ENCODE measurements around the gene VPS4B.

Gene VPS4B

GRCh38 chr18:63405986-63406385 lies 16.3 kb downstream of the VPS4B start:
- H3K27ac Mint-ChIP-seq: no peak overlapping the region

GRCh38 chr18:63402246-63403162 lies 19.8 kb downstream of the VPS4B start:
- H3K4me1 Mint-ChIP-seq (ENCODE audit: low read depth): peaks cover 7% of the 10 kb centered on the region
- no peaks in the 10 kb centered on the region for H3K9me3 Mint-ChIP-seq
- no peaks in the 10 kb centered on the region for H3K27me3 Mint-ChIP-seq
- peaks cover 69% of the 10 kb centered on the region for H3K36me3 Mint-ChIP-seq (ENCODE audit: low read depth)
- H3K4me3 Mint-ChIP-seq: no peak overlapping the region
- H3K27ac Mint-ChIP-seq: peak overlapping the region; percentile 54

More at GRCh38 chr18:63405986-63406385, 16.3 kb downstream of the VPS4B start:
- Mint-ChIP-seq H3K27me3 (no peaks in the 10 kb centered on the region), H3K9me3 (no peaks in the 10 kb centered on the region), H3K36me3 (ENCODE audit: low read depth) (peaks cover 71% of the 10 kb centered on the region), H3K4me1 (ENCODE audit: low read depth) (peaks cover 24% of the 10 kb centered on the region), H3K4me3 (no peak overlapping the region)

GRCh38 chr18:63399300-63399699 lies 23.0 kb downstream of the VPS4B start:
- H3K27ac Mint-ChIP-seq: no peak overlapping the region
- H3K4me3 Mint-ChIP-seq: no peak overlapping the region
- H3K9me3 Mint-ChIP-seq: no peaks in the 10 kb centered on the region
- no peaks in the 10 kb centered on the region for H3K27me3 Mint-ChIP-seq
- H3K4me1 Mint-ChIP-seq (ENCODE audit: low read depth): peaks cover 7% of the 10 kb centered on the region
- peaks cover 66% of the 10 kb centered on the region for H3K36me3 Mint-ChIP-seq (ENCODE audit: low read depth)

DNA sequence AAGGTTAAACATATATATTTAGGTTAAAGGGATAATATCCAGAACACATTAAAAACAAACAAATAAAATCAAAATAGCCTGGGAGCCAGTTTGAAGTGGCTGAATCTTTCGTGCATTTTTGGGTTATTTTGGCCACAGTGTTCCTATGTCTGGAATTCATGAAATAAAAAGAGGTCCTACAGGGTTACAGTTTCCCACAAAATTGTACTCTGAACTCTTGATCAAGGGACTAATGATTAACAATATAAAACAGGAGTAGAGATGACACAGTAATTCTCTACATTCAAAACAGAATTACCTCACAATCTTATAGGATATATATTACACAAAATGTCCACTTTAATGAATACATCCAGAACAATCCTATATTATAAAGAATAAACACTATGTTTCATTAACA lies 24.9 kb downstream of the VPS4B start:
- H3K27me3 Mint-ChIP-seq: no peaks in the 10 kb centered on the region
- H3K9me3 Mint-ChIP-seq: no peaks in the 10 kb centered on the region
- no peak overlapping the region for H3K4me3 Mint-ChIP-seq
- no peak overlapping the region for H3K27ac Mint-ChIP-seq
- peaks cover 55% of the 10 kb centered on the region for H3K36me3 Mint-ChIP-seq (ENCODE audit: low read depth)
- peaks cover 7% of the 10 kb centered on the region for H3K4me1 Mint-ChIP-seq (ENCODE audit: low read depth)

GRCh38 chr18:63395503-63395902 lies 26.8 kb downstream of the VPS4B start:
- Mint-ChIP-seq H3K36me3 (ENCODE audit: low read depth) (peaks cover 56% of the 10 kb centered on the region), H3K9me3 (no peaks in the 10 kb centered on the region), H3K27me3 (no peaks in the 10 kb centered on the region), H3K27ac (no peak overlapping the region), H3K4me1 (ENCODE audit: low read depth) (peaks cover 7% of the 10 kb centered on the region), H3K4me3 (no peak overlapping the region)

DNA sequence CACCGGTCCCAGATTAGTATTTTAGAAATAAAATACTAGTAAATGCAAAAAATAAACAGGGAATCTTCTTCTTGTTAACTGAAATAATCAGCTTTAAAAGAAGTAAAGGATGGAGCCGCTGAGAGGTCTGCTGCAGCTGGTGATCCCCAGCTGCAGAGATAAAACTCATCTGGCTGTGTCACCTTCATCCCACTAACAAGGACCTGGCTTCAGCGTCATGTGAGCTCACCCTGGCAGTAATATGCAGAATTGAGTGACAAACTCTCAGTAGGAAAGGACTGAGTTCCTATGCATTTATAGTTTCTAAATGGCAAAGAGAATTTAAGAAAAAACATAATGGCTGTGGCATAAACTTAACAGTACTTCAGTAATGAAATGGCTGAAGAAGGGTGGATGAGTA lies 27.3 kb downstream of the VPS4B start:
- H3K4me1 Mint-ChIP-seq (ENCODE audit: low read depth): peaks cover 2% of the 10 kb centered on the region
- no peaks in the 10 kb centered on the region for H3K27me3 Mint-ChIP-seq
- peaks cover 50% of the 10 kb centered on the region for H3K36me3 Mint-ChIP-seq (ENCODE audit: low read depth)
- H3K9me3 Mint-ChIP-seq: no peaks in the 10 kb centered on the region
- no peak overlapping the region for H3K4me3 Mint-ChIP-seq
- no peak overlapping the region for H3K27ac Mint-ChIP-seq

DNA sequence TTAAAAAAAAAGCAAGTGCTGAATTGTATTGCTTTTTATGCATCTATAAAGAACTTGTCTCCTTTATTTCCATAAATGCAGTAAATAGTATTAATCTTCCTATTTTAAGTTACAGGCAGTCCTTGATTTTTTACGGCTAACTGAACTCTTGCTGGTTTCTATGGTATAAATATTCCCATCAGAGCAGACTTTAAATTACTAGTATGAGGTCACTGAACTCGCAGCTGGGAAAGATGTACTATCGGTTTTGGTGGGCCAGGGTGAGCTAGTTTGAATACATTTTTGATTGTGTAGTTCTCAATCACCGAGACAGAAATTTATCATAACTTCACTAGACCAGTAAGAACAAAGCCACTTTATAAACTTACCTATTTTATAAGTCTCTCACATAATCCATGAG lies 34.4 kb downstream of the VPS4B start:
- H3K4me3 Mint-ChIP-seq: no peak overlapping the region
- peaks cover 48% of the 10 kb centered on the region for H3K36me3 Mint-ChIP-seq (ENCODE audit: low read depth)
- H3K4me1 Mint-ChIP-seq (ENCODE audit: low read depth): no peaks in the 10 kb centered on the region
- H3K27me3 Mint-ChIP-seq: no peaks in the 10 kb centered on the region
- H3K9me3 Mint-ChIP-seq: no peaks in the 10 kb centered on the region
- H3K27ac Mint-ChIP-seq: no peak overlapping the region

GRCh38 chr18:63382843-63383242 lies 39.4 kb downstream of the VPS4B start:
- no peaks in the 10 kb centered on the region for H3K9me3 Mint-ChIP-seq
- H3K4me1 Mint-ChIP-seq (ENCODE audit: low read depth): peaks cover 23% of the 10 kb centered on the region
- H3K36me3 Mint-ChIP-seq (ENCODE audit: low read depth): peaks cover 33% of the 10 kb centered on the region
- no peak overlapping the region for H3K27ac Mint-ChIP-seq
- H3K4me3 Mint-ChIP-seq: no peak overlapping the region
- H3K27me3 Mint-ChIP-seq: no peaks in the 10 kb centered on the region

DNA sequence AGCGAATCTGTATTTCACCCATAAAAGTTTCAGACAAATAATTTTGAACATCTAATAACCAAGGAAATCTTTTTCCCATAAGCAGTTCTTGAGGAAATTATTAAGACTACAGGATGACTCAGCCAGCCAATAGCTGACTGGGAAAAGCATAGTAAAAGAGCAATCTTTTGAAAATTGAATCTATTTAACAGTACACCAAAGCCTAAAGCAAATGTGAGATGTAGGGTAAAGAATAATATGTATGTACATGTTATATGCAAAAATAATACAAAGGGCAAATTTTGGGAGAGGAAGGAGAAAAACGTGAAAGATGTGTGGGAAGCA lies 42.7 kb downstream of the VPS4B start:
- peak overlapping the region; percentile 2 for H3K27ac Mint-ChIP-seq
- H3K4me3 Mint-ChIP-seq: peak overlapping the region; percentile 15
- peaks cover 6% of the 10 kb centered on the region for H3K9me3 Mint-ChIP-seq
- H3K27me3 Mint-ChIP-seq: no peaks in the 10 kb centered on the region
- H3K36me3 Mint-ChIP-seq (ENCODE audit: low read depth): peaks cover 20% of the 10 kb centered on the region
- peaks cover 23% of the 10 kb centered on the region for H3K4me1 Mint-ChIP-seq (ENCODE audit: low read depth)

- Mint-ChIP-seq H3K4me3 (peak overlapping the region; percentile 35), H3K4me1 (ENCODE audit: low read depth) (peaks cover 23% of the 10 kb centered on the region), H3K36me3 (ENCODE audit: low read depth) (peaks cover 16% of the 10 kb centered on the region), H3K27ac (peak overlapping the region; percentile 88), H3K27me3 (no peaks in the 10 kb centered on the region), H3K9me3 (peaks cover 6% of the 10 kb centered on the region)
Observed at GRCh38 chr18:63378919-63379638, 43.2 kb downstream of the VPS4B start.

DNA sequence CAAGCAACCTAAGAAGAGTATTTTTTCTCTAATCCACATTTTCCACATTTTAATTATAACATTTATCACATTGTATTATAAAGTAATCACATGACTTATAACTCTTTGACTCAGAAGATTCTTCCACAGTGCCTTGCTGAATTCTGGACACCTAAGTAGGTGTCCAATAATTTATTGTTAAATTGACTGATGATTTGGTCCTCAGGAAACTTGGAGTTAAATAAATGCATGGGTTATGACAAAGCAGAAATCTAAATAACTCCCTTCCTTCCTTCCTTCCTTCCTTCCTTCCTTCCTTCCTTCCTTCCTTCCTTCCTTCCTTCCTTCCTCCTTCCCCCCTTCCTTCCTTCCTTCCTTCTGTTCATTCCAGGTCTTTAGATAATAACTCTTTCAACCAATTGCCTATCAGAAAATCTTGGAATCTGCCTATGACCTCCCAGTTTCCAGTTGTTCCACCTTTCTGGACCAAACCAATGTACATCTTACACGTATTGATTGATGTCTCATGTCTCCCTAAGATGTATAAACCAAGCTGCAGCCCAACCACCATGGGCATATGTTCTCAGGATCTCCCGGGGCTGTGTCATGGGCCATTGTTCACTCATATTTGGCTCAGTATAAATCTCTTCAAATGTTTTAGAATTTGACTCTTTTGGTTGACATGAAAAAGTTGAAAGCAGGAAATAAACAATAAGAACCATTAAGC lies 44.8 kb downstream of the VPS4B start:
- Mint-ChIP-seq H3K9me3 (peaks cover 6% of the 10 kb centered on the region), H3K4me1 (ENCODE audit: low read depth) (peaks cover 23% of the 10 kb centered on the region), H3K27me3 (no peaks in the 10 kb centered on the region), H3K27ac (no peak overlapping the region), H3K36me3 (ENCODE audit: low read depth) (peaks cover 1% of the 10 kb centered on the region), H3K4me3 (no peak overlapping the region)

GRCh38 chr18:63376538-63376937 lies 45.7 kb downstream of the VPS4B start:
- no peak overlapping the region for H3K4me3 Mint-ChIP-seq
- H3K9me3 Mint-ChIP-seq: peaks cover 6% of the 10 kb centered on the region
- H3K4me1 Mint-ChIP-seq (ENCODE audit: low read depth): peaks cover 23% of the 10 kb centered on the region
- H3K27me3 Mint-ChIP-seq: no peaks in the 10 kb centered on the region
- no peak overlapping the region for H3K27ac Mint-ChIP-seq
- H3K36me3 Mint-ChIP-seq (ENCODE audit: low read depth): no peaks in the 10 kb centered on the region

GRCh38 chr18:63374540-63374939 lies 47.7 kb downstream of the VPS4B start:
- peaks cover 14% of the 10 kb centered on the region for H3K4me1 Mint-ChIP-seq (ENCODE audit: low read depth)
- no peaks in the 10 kb centered on the region for H3K36me3 Mint-ChIP-seq (ENCODE audit: low read depth)

GRCh38 chr18:63373161-63373560 lies 49.1 kb downstream of the VPS4B start:
- Mint-ChIP-seq H3K27ac (no peak overlapping the region), H3K9me3 (peaks cover 11% of the 10 kb centered on the region), H3K27me3 (no peaks in the 10 kb centered on the region), H3K36me3 (ENCODE audit: low read depth) (no peaks in the 10 kb centered on the region), H3K4me3 (no peak overlapping the region), H3K4me1 (ENCODE audit: low read depth) (peaks cover 9% of the 10 kb centered on the region)

More at GRCh38 chr18:63374540-63374939, 47.7 kb downstream of the VPS4B start:
- no peak overlapping the region for H3K27ac Mint-ChIP-seq
- no peak overlapping the region for H3K4me3 Mint-ChIP-seq
- no peaks in the 10 kb centered on the region for H3K27me3 Mint-ChIP-seq
- peaks cover 6% of the 10 kb centered on the region for H3K9me3 Mint-ChIP-seq

DNA sequence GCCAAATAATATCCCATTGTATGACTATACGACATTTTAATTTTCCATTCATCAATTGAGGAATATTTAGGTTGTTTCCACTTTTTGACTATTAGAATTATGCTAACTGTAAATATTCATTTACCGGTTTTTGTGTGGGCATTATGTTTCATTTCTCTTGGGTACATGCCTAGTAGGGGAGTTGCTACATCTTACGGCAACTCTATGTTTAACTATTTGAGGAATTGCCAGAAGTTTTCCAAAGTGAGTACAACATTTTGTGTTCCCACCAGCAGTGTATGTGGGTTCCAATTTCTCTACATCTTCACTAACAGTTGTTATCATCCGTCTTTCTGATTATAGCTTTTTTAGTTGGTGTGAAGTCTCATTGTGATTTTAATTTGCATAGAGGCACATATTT lies 53.7 kb downstream of the VPS4B start:
- peaks cover 14% of the 10 kb centered on the region for H3K36me3 Mint-ChIP-seq (ENCODE audit: low read depth)
- H3K4me3 Mint-ChIP-seq: peak overlapping the region; percentile 98
- peaks cover 41% of the 10 kb centered on the region for H3K4me1 Mint-ChIP-seq (ENCODE audit: low read depth)
- H3K9me3 Mint-ChIP-seq: peaks cover 6% of the 10 kb centered on the region
- no peak overlapping the region for H3K27ac Mint-ChIP-seq
- H3K27me3 Mint-ChIP-seq: no peaks in the 10 kb centered on the region

Data from stimulated activated naive CD8-positive, alpha-beta T cell treated with anti-CD3 and anti-CD28 coated beads, Interleukin-15, Interleukin-2, amounts not matched to agents 100 ng/mL and 50 ng/mL, for 24 hours (primary cell).